ENCODE results near the gene CITED4. TPM values are rescaled to one million over a fixed set of nuclear protein-coding genes. Genes with fewer than 3 reads are reported as not detected.

The CITED4 gene
- total and polyA plus RNA-seq, 9 of the 15 experiments (the other 6 are each of a cell fraction or from before 2014, with no cell fraction given), result 0.11 to 1.2 (median 0.17) TPM; not detected in 2

DNA sequence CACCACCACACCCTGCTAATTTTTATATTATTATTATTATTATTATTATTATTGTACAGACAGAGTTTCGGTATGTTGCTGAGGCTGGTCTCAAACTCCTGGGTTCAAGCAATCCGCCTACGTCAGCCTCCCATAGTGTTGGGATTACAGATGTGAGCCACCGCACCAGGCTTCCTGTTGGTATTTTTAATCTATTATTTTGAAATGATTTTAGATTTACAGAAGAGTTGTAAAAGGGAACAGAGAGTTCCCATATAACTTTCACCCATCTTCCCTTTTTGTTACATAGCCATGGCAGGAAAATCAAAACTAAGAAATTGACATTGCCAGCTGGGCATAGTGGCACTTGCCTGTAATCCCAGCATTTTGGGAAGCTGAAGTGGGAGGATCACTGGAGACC lies 42.9 kb upstream of the CITED4 start:
- in situ Hi-C loops (cut with MboI), result no loop called here
- H3K9ac ChIP-seq (ENCODE audit: insufficient read depth in 1 of 2, low read depth in 2 of 2, low read length in 2 of 2), result no peak overlapping the region
- POLR2A ChIA-PET, result interaction anchor here (0.6 to 1.5 kb wide), 7 partner anchors 10 to 43 kb away, joined by 3 to 4 read pairs (median 4); partner anchors contain the start of gene CITED4
- BruUV-seq (replicated peaks), result no TSS peak
- intact Hi-C loops (cut with micrococcal nuclease), result no loop called here
- TF ChIP-seq MEF2D (tag; conservative IDR thresholded peaks at IDR 0.05; ENCODE audit: low read depth) (no peak), SAFB2 (IDR thresholded peaks at IDR 0.05; ENCODE audit: borderline replicate concordance, low read depth, low read length, severe bottlenecking) (no peak), HDAC6 (IDR thresholded peaks at IDR 0.05; ENCODE audit: low read depth, low read length) (no peak), MYC (IDR thresholded peaks at IDR 0.05; ENCODE audit: low read depth, low read length) (no peak), MYC (CRISPR knock-in tag; IDR thresholded peaks at IDR 0.05; ENCODE audit: borderline replicate concordance, low read depth) (no peak), HDAC1 (IDR thresholded peaks at IDR 0.05) (no peak), ETS2 (tag; IDR thresholded peaks at IDR 0.05; ENCODE audit: borderline replicate concordance, poor library complexity, severe bottlenecking) (no peak)
- TF ChIP-seq, protein P1, sequence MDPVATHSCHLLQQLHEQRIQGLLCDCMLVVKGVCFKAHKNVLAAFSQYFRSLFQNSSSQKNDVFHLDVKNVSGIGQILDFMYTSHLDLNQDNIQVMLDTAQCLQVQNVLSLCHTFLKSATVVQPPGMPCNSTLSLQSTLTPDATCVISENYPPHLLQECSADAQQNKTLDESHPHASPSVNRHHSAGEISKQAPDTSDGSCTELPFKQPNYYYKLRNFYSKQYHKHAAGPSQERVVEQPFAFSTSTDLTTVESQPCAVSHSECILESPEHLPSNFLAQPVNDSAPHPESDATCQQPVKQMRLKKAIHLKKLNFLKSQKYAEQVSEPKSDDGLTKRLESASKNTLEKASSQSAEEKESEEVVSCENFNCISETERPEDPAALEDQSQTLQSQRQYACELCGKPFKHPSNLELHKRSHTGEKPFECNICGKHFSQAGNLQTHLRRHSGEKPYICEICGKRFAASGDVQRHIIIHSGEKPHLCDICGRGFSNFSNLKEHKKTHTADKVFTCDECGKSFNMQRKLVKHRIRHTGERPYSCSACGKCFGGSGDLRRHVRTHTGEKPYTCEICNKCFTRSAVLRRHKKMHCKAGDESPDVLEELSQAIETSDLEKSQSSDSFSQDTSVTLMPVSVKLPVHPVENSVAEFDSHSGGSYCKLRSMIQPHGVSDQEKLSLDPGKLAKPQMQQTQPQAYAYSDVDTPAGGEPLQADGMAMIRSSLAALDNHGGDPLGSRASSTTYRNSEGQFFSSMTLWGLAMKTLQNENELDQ (CRISPR knock-in tag; IDR thresholded peaks at IDR 0.05; ENCODE audit: borderline replicate concordance), result no peak
- TF ChIP-seq, protein P2, sequence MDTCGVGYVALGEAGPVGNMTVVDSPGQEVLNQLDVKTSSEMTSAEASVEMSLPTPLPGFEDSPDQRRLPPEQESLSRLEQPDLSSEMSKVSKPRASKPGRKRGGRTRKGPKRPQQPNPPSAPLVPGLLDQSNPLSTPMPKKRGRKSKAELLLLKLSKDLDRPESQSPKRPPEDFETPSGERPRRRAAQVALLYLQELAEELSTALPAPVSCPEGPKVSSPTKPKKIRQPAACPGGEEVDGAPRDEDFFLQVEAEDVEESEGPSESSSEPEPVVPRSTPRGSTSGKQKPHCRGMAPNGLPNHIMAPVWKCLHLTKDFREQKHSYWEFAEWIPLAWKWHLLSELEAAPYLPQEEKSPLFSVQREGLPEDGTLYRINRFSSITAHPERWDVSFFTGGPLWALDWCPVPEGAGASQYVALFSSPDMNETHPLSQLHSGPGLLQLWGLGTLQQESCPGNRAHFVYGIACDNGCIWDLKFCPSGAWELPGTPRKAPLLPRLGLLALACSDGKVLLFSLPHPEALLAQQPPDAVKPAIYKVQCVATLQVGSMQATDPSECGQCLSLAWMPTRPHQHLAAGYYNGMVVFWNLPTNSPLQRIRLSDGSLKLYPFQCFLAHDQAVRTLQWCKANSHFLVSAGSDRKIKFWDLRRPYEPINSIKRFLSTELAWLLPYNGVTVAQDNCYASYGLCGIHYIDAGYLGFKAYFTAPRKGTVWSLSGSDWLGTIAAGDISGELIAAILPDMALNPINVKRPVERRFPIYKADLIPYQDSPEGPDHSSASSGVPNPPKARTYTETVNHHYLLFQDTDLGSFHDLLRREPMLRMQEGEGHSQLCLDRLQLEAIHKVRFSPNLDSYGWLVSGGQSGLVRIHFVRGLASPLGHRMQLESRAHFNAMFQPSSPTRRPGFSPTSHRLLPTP (IDR thresholded peaks at IDR 0.05; ENCODE audit: borderline replicate concordance, extremely low read depth, insufficient read length), result no peak
- TF ChIP-seq, protein P3, sequence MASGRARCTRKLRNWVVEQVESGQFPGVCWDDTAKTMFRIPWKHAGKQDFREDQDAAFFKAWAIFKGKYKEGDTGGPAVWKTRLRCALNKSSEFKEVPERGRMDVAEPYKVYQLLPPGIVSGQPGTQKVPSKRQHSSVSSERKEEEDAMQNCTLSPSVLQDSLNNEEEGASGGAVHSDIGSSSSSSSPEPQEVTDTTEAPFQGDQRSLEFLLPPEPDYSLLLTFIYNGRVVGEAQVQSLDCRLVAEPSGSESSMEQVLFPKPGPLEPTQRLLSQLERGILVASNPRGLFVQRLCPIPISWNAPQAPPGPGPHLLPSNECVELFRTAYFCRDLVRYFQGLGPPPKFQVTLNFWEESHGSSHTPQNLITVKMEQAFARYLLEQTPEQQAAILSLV (tag; IDR thresholded peaks at IDR 0.05), result no peak
- no peak for FAIRE-seq
- H3K27ac ChIP-seq (ENCODE audit: extremely low read depth, low read depth, low read length), result no peak overlapping the region
- peaks cover 0 to 3% of the 10 kb centered on the region in 2 experiments; a peak in 1 of 5 replicates for H3K4me1 ChIP-seq (replicated peaks in 1 of 2; ENCODE audit: control insufficient read depth in 2 of 2, insufficient read depth in 2 of 2, low read length in 2 of 2)
- H3K4me3 ChIP-seq, result no peak overlapping the region
- 60% methylated on average over 4 of the region's 4 CpGs for WGBS (ENCODE audit: insufficient coverage, low coverage, missing lambda C conversion rate)
- H3K9me3 ChIP-seq (replicated peaks; ENCODE audit: control insufficient read depth, insufficient read depth, low read depth, low read length), result no peaks in the 10 kb centered on the region
- H3K79me2 ChIP-seq (ENCODE audit: control insufficient read depth, insufficient read depth, low read length), result no peaks in the 10 kb centered on the region
- CTCF ChIA-PET (ENCODE audit: low intra/inter-chr PET ratio), result no interaction called here
- no peak overlapping the region for H3K4me2 ChIP-seq (ENCODE audit: insufficient read depth, low read length)
- ATAC-seq, result no peak
- no peaks in the 10 kb centered on the region for H4K20me1 ChIP-seq (replicated peaks; ENCODE audit: control insufficient read depth, insufficient read depth, low read length)
- H3K9me1 ChIP-seq (ENCODE audit: control insufficient read depth, insufficient read depth, low read length), result no peaks in the 10 kb centered on the region
- no peak for DNase-seq (ENCODE audit: extremely low read depth in 1 of 4, low spot score in 3 of 4)
- no peak overlapping the region for H2AFZ ChIP-seq (ENCODE audit: low read depth, low read length)
- no peaks in the 10 kb centered on the region for H3K36me3 ChIP-seq (ENCODE audit: control insufficient read depth, insufficient read depth, low read length)
- no peaks in the 10 kb centered on the region for H3K27me3 ChIP-seq (ENCODE audit: control insufficient read depth in 2 of 2, insufficient read depth in 2 of 2, low read length in 2 of 2)

Measured in K562 (cell line).